Measurements from ENCODE around the gene RAN. TPM values are rescaled to one million over a fixed set of nuclear protein-coding genes. Genes with fewer than 3 reads are reported as not detected.

Gene RAN
- polyA plus RNA-seq, 1 donor from 2014 or later = 616 TPM

- Histone ChIP-seq H3K9ac (ENCODE audit: low read length) (peak overlapping the region; percentile 31), H3K4me2 (ENCODE audit: low read length) (peak overlapping the region; percentile 25), H3K4me3 (ENCODE audit: low read length) (peak overlapping the region; percentile 54), H3K79me2 (replicated peaks; ENCODE audit: insufficient read depth, low read length) (no peaks in the 10 kb centered on the region), H2AFZ (ENCODE audit: low read depth, low read length) (no peak overlapping the region), H3K9me2 (ENCODE audit: insufficient read depth, low read length) (no peaks in the 10 kb centered on the region), H3K27me3 (ENCODE audit: insufficient read depth, low read depth, low read length) (no peaks in the 10 kb centered on the region), H3F3A (ENCODE audit: insufficient read depth, low read length, poor library complexity, severe bottlenecking) (no peaks in the 10 kb centered on the region), H4K20me1 (ENCODE audit: insufficient read depth) (no peaks in the 10 kb centered on the region), H3K27ac (ENCODE audit: low read length) (peak overlapping the region; percentile 51), H3K9me3 (ENCODE audit: low read length) (no peaks in the 10 kb centered on the region), H3K36me3 (ENCODE audit: insufficient read depth, low read length) (peaks cover 3% of the 10 kb centered on the region)
- TF ChIP-seq EP300 (conservative IDR thresholded peaks at IDR 0.05; ENCODE audit: poor library complexity, severe bottlenecking) (peak; percentile 87), SMC3 (conservative IDR thresholded peaks at IDR 0.05; ENCODE audit: poor library complexity) (peak; percentile 31), EZH2 (IDR thresholded peaks at IDR 0.05; ENCODE audit: borderline replicate concordance, insufficient read depth, low read length, poor library complexity, severe bottlenecking) (no peak), RAD21 (conservative IDR thresholded peaks at IDR 0.05) (peak; percentile 38), TAF1 (IDR thresholded peaks at IDR 0.05; ENCODE audit: low read depth) (no peak), POLR2AphosphoS5 (IDR thresholded peaks at IDR 0.05) (peak; percentile 78), MXI1 (conservative IDR thresholded peaks at IDR 0.05; ENCODE audit: poor library complexity, severe bottlenecking) (peak; percentile 52)
- TF ChIP-seq, protein P1, sequence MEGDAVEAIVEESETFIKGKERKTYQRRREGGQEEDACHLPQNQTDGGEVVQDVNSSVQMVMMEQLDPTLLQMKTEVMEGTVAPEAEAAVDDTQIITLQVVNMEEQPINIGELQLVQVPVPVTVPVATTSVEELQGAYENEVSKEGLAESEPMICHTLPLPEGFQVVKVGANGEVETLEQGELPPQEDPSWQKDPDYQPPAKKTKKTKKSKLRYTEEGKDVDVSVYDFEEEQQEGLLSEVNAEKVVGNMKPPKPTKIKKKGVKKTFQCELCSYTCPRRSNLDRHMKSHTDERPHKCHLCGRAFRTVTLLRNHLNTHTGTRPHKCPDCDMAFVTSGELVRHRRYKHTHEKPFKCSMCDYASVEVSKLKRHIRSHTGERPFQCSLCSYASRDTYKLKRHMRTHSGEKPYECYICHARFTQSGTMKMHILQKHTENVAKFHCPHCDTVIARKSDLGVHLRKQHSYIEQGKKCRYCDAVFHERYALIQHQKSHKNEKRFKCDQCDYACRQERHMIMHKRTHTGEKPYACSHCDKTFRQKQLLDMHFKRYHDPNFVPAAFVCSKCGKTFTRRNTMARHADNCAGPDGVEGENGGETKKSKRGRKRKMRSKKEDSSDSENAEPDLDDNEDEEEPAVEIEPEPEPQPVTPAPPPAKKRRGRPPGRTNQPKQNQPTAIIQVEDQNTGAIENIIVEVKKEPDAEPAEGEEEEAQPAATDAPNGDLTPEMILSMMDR (IDR thresholded peaks at IDR 0.05; ENCODE audit: poor library complexity, severe bottlenecking) = no peak
- TF ChIP-seq, protein P2, sequence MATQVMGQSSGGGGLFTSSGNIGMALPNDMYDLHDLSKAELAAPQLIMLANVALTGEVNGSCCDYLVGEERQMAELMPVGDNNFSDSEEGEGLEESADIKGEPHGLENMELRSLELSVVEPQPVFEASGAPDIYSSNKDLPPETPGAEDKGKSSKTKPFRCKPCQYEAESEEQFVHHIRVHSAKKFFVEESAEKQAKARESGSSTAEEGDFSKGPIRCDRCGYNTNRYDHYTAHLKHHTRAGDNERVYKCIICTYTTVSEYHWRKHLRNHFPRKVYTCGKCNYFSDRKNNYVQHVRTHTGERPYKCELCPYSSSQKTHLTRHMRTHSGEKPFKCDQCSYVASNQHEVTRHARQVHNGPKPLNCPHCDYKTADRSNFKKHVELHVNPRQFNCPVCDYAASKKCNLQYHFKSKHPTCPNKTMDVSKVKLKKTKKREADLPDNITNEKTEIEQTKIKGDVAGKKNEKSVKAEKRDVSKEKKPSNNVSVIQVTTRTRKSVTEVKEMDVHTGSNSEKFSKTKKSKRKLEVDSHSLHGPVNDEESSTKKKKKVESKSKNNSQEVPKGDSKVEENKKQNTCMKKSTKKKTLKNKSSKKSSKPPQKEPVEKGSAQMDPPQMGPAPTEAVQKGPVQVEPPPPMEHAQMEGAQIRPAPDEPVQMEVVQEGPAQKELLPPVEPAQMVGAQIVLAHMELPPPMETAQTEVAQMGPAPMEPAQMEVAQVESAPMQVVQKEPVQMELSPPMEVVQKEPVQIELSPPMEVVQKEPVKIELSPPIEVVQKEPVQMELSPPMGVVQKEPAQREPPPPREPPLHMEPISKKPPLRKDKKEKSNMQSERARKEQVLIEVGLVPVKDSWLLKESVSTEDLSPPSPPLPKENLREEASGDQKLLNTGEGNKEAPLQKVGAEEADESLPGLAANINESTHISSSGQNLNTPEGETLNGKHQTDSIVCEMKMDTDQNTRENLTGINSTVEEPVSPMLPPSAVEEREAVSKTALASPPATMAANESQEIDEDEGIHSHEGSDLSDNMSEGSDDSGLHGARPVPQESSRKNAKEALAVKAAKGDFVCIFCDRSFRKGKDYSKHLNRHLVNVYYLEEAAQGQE (IDR thresholded peaks at IDR 0.05; ENCODE audit: borderline replicate concordance) = no peak
Measured at GRCh38 chr12:130880411-130880885, 8.6 kb downstream of the RAN start.

GRCh38 chr12:130881046-130881445, 9.2 kb downstream of the RAN start:
- H3K9ac ChIP-seq (ENCODE audit: low read length) = no peak overlapping the region
- no peak overlapping the region for H2AFZ ChIP-seq (ENCODE audit: low read depth, low read length)
- no peaks in the 10 kb centered on the region for H3K79me2 ChIP-seq (replicated peaks; ENCODE audit: insufficient read depth, low read length)
- no peaks in the 10 kb centered on the region for H3K27me3 ChIP-seq (ENCODE audit: insufficient read depth, low read depth, low read length)
- H3K9me2 ChIP-seq (ENCODE audit: insufficient read depth, low read length) = no peaks in the 10 kb centered on the region
- H4K20me1 ChIP-seq (ENCODE audit: insufficient read depth) = no peaks in the 10 kb centered on the region
- H3K27ac ChIP-seq (ENCODE audit: low read length) = no peak overlapping the region
- no peaks in the 10 kb centered on the region for H3K9me3 ChIP-seq (ENCODE audit: low read length)
- H3K4me2 ChIP-seq (ENCODE audit: low read length) = no peak overlapping the region
- peak overlapping the region; percentile 54 for H3K4me3 ChIP-seq (ENCODE audit: low read length)
- peaks cover 3% of the 10 kb centered on the region for H3K36me3 ChIP-seq (ENCODE audit: insufficient read depth, low read length)
- no peak for TF ChIP-seq RAD21 (conservative IDR thresholded peaks at IDR 0.05)
- no peak for TF ChIP-seq SMC3 (conservative IDR thresholded peaks at IDR 0.05; ENCODE audit: poor library complexity)
- no peak for TF ChIP-seq TAF1 (IDR thresholded peaks at IDR 0.05; ENCODE audit: low read depth)
- TF ChIP-seq, protein P2 (IDR thresholded peaks at IDR 0.05; ENCODE audit: borderline replicate concordance) = no peak
- no peak for TF ChIP-seq EP300 (conservative IDR thresholded peaks at IDR 0.05; ENCODE audit: poor library complexity, severe bottlenecking)
- no peak for TF ChIP-seq POLR2AphosphoS5 (IDR thresholded peaks at IDR 0.05)
- TF ChIP-seq, protein P1 (IDR thresholded peaks at IDR 0.05; ENCODE audit: poor library complexity, severe bottlenecking) = no peak
- no peak for TF ChIP-seq MXI1 (conservative IDR thresholded peaks at IDR 0.05; ENCODE audit: poor library complexity, severe bottlenecking)
- no peak for TF ChIP-seq EZH2 (IDR thresholded peaks at IDR 0.05; ENCODE audit: borderline replicate concordance, insufficient read depth, low read length, poor library complexity, severe bottlenecking)
- H3F3A ChIP-seq (ENCODE audit: insufficient read depth, low read length, poor library complexity, severe bottlenecking) = no peaks in the 10 kb centered on the region
